Body of pancreas (tissue), 4 donors: Measurements from ENCODE around the gene CCN2.

Experiments
- CTCF ChIP-seq, 7 experiments: fragments of 450-650 bp in 4 of 7; fragments of 200-600 bp in 3 of 7; sonication (generic) in 3 of 7; IDR thresholded peaks; one replicate each; pipeline ENCODE4 v1.5.1; 2016 to 2019; ENCODE audit warnings: antibody characterized with exemption in 7 of 7
- POLR2A ChIP-seq, 3 donors: fragments of 450-650 bp; IDR thresholded peaks; one replicate each; pipeline ENCODE4 v1.6.1; 2016; ENCODE audit warnings: antibody characterized with exemption in 3 of 3, mild to moderate bottlenecking in 2 of 3

GRCh38 chr6:131968656-131969055 lies 17.5 kb upstream of the CCN2 start:
- TF ChIP-seq CTCF (IDR thresholded peaks at IDR 0.05) (no peak), POLR2A (IDR thresholded peaks at IDR 0.05) (no peak)
